Ureter (tissue), 1 donor: Measurements from ENCODE around the gene DXO. TPM values are rescaled to one million over a fixed set of nuclear protein-coding genes. Genes with fewer than 3 reads are reported as not detected.
A peak's percentile ranks its signal among the peaks of the same experiment; 100 is the strongest.
"Not testable (repeated sequence)": the region's sequence is repeated elsewhere in the genome, so short reads cannot be mapped to it uniquely, and the experiment has no call there.

ENCODE experiments used
- DNase-seq: peaks from one replicate; pipeline ENCODE4 v3.0.0-alpha.2; 2020; ENCODE audit warnings: low spot score
- total RNA-seq: library from RNA; stranded (reverse); gene quantifications from one replicate; pipeline ENCODE4 v1.2.4, GENCODE V29; 2023
- donor health status: DM: yes; HTN: yes; CAD: no.

Gene DXO
- total RNA-seq, 1 donor from 2014 or later, result 29.3 TPM

- DNase-seq, result peak; percentile 99
These were observed 12.9 kb downstream of the DXO start, which contains the start of the genes NELFE and SKIC2 for GRCh38 chr6:31958741-31959739. Gene NELFE (minus strand): TSS chr6:31958971. CDS start chr6:31958446, 525 bp downstream. Gene SKIC2 (plus strand): TSS chr6:31959175. CDS start chr6:31959193, 18 bp downstream.

- no peak for DNase-seq
These were observed 13.6 kb downstream of the DXO start for GRCh38 chr6:31958412-31958740.

GRCh38 chr6:31956796-31957195 lies 15.1 kb downstream of the DXO start:
- no peak for DNase-seq

GRCh38 chr6:31954511-31954910 lies 17.4 kb downstream of the DXO start:
- DNase-seq, result no peak

GRCh38 chr6:31952890-31953289 lies 19.0 kb downstream of the DXO start:
- DNase-seq, result no peak

- DNase-seq, result peak; percentile 67
These were observed 19.7 kb downstream of the DXO start for GRCh38 chr6:31952140-31952805.

- DNase-seq, result no peak
These were observed 21.9 kb downstream of the DXO start for GRCh38 chr6:31949926-31950548.

- no peak for DNase-seq
These were observed 23.1 kb downstream of the DXO start for GRCh38 chr6:31948753-31949413.

- DNase-seq, result no peak
These were observed 23.6 kb downstream of the DXO start for GRCh38 chr6:31948306-31948705.

- no peak for DNase-seq
These were observed 24.1 kb downstream of the DXO start for GRCh38 chr6:31947864-31948263.

GRCh38 chr6:31947070-31947675 lies 24.8 kb downstream of the DXO start:
- DNase-seq, result no peak

GRCh38 chr6:31946370-31946885 lies 25.5 kb downstream of the DXO start:
- no peak for DNase-seq

GRCh38 chr6:31945507-31946369 lies 26.2 kb downstream of the DXO start, which contains the start of gene CFB:
Gene CFB (plus strand): TSS chr6:31946095. CDS start chr6:31946222, 127 bp downstream.
- DNase-seq, result peak; percentile 85

GRCh38 chr6:31945154-31945506 lies 26.8 kb downstream of the DXO start:
- no peak for DNase-seq

- no peak for DNase-seq
These were observed 28.2 kb downstream of the DXO start for GRCh38 chr6:31943742-31944141.

GRCh38 chr6:31940256-31940664 lies 31.7 kb downstream of the DXO start:
- DNase-seq, result no peak

GRCh38 chr6:31935823-31936222 lies 36.1 kb downstream of the DXO start:
- DNase-seq, result no peak

GRCh38 chr6:31935021-31935420 lies 36.9 kb downstream of the DXO start:
- no peak for DNase-seq

GRCh38 chr6:31933537-31933936 lies 38.4 kb downstream of the DXO start:
- no peak for DNase-seq

- not testable (repeated sequence) for DNase-seq
These were observed 39.8 kb downstream of the DXO start for GRCh38 chr6:31932137-31932536.
